SJCRH30 (cell line): ENCODE measurements around the gene DBH. TPM values are rescaled to one million over a fixed set of nuclear protein-coding genes. Genes with fewer than 3 reads are reported as not detected.

Source experiments
- DNase-seq, 2 experiments: peaks; one replicate each; pipeline ENCODE4 v3.0.0-alpha.2; 2015 to 2020
- H3K27ac ChIP-seq: fragments of 250-450 bp; sonication (Bioruptor Pico); 2 replicates; pipeline ENCODE4 v1.5.1; 2020; ENCODE audit warnings: mild to moderate bottlenecking, moderate library complexity
- H3K27me3 ChIP-seq: fragments of 250-450 bp; sonication (Bioruptor Pico); 2 replicates; pipeline ENCODE4 v1.5.1; 2020; ENCODE audit warnings: mild to moderate bottlenecking, moderate library complexity
- H3K36me3 ChIP-seq: fragments of 250-450 bp; sonication (Bioruptor Pico); 2 replicates; pipeline ENCODE4 v1.5.1; 2020; ENCODE audit warnings: mild to moderate bottlenecking, moderate library complexity
- H3K4me1 ChIP-seq: fragments of 250-450 bp; sonication (Bioruptor Pico); 2 replicates; pipeline ENCODE4 v1.5.1; 2020; ENCODE audit warnings: mild to moderate bottlenecking, moderate library complexity
- H3K4me3 ChIP-seq: fragments of 250-450 bp; sonication (Bioruptor Pico); 2 replicates; pipeline ENCODE4 v1.5.1; 2020; ENCODE audit warnings: mild to moderate bottlenecking, moderate library complexity
- H3K9me3 ChIP-seq: fragments of 250-450 bp; sonication (Bioruptor Pico); replicated peaks from 2 replicates; pipeline ENCODE4 v1.5.1; 2020; ENCODE audit warnings: mild to moderate bottlenecking, moderate library complexity
- total RNA-seq: library from RNA; depleted of rRNA; stranded (reverse); fragments of >200 nt; shearing (Covaris generic); gene quantifications from 2 replicates; pipeline ENCODE4 v1.2.3, GENCODE V29; 2014

DBH gene
- total RNA-seq, 1 experiment from 2014 or later: 2.5 TPM

DNA sequence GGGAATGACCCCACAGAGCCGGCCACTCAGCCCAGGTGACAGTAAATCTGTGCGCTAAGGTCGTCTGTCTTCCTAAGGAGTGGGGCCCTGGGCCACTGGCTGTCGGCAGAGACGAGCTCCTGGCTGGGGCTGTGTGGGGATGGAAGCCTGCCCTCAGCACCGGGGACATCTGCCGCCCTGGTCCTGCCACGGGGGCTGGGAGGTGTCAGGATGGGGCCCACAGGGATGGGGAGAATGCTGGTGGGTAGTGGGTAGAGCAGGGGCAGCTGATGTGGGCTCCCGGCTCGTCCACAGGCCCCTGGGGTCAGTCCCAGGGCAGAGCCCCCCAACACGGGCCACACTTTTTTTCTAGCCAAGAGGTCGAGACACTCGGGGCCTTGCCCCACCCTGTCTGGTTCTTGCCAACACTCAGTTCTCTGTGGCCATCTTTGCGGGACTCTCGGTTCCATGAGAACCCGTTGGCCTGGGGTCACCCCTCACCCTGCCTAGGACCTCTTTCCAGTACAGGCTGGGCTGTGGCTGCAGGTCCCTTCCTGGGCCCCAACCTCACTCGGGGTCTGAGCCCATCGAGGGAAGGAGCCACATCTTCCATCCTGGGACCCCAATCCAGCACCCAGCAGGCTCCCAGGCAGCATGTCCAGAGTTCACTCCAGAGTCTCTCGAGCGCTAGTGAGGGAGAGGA lies 45.0 kb downstream of the DBH start:
- Histone ChIP-seq H3K27ac (no peak overlapping the region), H3K9me3 (no peaks in the 10 kb centered on the region), H3K4me3 (no peak overlapping the region), H3K4me1 (peaks cover 14% of the 10 kb centered on the region), H3K27me3 (no peaks in the 10 kb centered on the region), H3K36me3 (no peaks in the 10 kb centered on the region)
- DNase-seq: no peak

DNA sequence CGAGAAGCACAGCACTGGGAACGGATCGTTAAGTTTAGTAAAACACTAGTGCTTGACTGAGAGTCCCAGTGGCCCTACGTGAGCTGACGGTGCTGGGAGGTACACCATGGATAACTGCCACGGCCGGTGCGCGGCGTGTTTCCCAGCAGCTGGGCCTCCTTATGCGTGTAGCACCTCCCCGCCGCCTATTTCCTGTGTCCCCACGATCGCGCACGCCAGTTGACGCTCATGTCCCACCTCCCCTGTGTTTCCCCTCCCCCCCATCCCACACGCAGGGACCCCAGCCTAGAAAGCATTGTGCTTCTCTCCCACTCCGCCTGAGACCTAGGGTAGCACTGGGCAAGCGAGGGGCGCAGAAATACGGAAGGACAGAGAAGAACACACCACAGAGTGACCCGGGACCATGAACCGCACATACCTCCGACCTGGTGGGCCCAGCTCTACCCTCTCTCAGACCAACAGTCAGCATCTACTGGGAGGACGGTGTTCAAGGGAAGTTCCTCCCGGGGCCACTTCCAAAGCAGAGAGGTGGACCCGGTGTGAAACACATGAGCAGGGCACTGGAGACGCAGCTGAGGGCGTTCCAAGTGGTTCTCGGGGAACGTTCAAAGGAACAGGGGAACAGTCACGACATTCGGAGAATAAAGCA lies 45.6 kb downstream of the DBH start:
- Histone ChIP-seq H3K36me3 (no peaks in the 10 kb centered on the region), H3K4me3 (no peak overlapping the region), H3K9me3 (no peaks in the 10 kb centered on the region), H3K27me3 (no peaks in the 10 kb centered on the region), H3K4me1 (peaks cover 14% of the 10 kb centered on the region), H3K27ac (no peak overlapping the region)
- no peak for DNase-seq

DNA sequence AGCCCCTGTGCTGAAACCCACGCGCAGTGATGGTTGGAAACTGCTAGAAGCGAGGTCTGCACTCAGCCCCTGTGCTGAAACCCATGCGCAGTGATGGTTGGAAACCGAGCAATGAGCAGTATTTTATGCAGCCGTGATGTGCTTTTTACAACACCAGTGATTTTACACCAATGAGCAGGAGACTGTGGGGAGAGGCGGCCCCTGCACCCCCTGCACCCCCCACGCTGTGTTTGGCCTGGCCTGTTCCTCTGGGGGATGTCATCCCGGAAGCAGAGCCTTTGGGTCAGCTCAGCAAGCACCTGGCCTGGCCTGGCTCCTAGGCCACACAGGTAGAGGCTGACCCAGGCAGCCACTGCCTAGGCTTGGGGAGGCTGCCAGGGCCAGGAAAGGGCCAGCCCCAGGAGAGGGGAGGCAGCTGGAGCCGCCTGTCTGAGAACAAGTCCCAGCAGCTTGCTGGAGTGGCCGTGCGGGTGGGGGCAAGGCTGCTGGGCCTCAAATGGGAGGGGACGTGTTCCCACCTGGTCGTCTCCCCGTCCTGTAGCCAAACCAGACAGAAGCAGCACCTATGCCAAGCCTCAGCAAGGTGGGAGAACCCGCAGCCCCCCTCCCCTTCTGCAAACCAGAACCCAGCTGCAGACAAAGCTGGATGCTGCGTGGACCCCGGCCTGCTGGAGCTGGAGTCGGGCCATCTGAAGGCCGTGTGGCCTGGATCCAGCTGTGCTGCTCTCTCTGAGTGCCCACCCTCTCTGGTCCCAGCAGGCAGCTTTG lies 46.8 kb downstream of the DBH start:
- no peak overlapping the region for H3K4me3 ChIP-seq
- no peaks in the 10 kb centered on the region for H3K36me3 ChIP-seq
- H3K27ac ChIP-seq: peak overlapping the region; percentile 25; the same call in 1 of the 2 replicates
- H3K4me1 ChIP-seq: peaks cover 14% of the 10 kb centered on the region
- no peaks in the 10 kb centered on the region for H3K9me3 ChIP-seq
- peak; percentile 63 for DNase-seq
- H3K27me3 ChIP-seq: no peaks in the 10 kb centered on the region

DNA sequence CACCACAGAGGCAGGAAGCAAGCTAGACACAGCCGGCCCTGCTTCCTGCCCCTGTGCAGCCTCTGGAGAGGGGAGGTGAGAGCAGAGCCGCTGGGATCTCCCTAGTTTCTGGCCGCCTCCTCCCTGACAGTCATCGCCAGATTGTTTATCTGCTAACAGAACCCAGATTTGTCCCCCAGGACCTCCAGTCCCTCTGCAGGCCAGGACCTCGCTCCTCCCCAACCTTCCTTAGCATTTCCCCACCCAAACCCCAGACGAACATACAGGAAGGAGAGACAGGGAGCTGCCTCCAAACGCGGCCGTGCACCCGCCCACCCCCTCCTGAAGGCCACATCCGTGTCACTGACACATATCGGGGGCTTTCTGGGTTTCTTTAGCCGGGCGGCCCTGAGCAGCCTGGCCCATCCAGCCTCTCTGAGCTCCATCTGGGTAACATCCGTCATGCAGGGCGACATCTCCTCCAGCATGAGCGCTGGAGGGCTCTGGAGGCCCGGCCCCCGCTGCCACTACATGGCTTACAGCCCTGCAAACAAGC lies 47.5 kb downstream of the DBH start:
- H3K4me1 ChIP-seq: peaks cover 14% of the 10 kb centered on the region
- no peaks in the 10 kb centered on the region for H3K36me3 ChIP-seq
- no peak overlapping the region for H3K4me3 ChIP-seq
- H3K27me3 ChIP-seq: no peaks in the 10 kb centered on the region
- H3K9me3 ChIP-seq: no peaks in the 10 kb centered on the region
- H3K27ac ChIP-seq: peak overlapping the region; percentile 25; the same call in 1 of the 2 replicates
- peak in 1 of 2 experiments; percentile 34 for DNase-seq

DNA sequence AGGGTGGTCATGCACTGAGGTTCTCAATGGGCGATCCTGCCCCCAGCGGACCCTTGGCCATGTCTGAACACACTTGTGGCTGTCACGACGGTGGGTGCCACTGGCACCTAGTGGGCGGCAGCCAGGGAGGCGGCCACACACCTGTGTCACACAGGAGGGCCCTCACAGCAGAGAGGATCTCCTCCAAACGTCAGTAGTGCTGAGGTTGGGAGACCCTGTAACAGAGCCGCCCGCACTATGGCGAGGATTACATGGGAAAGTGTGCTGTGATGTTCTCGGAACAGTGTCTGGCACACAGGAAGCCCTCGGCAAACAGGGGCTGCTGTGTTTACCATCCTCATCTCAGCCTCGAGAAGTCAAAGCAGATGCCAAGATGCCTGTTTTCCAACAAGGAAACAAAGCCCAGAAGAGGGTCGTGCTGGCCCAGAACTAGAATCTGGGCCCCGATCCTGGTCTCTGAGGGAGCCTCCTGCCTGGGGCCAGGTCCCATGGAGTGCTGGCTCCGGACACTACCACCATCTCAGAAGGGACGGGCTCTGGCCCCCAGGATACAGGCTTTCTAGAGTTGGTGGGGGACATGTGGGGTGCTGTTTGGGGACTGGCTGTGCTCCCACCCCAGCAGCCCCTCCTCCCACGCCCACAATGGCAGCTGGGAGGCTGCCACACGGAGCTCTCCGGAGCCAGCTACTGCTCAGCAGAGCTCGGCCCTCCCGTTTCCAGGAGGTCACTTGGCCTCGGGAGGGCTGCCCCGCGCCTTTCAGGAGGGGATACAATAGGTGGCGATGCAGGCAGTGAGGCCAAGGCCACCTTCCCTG lies 48.2 kb downstream of the DBH start:
- H3K27ac ChIP-seq: no peak overlapping the region
- DNase-seq: no peak
- H3K4me1 ChIP-seq: peaks cover 15% of the 10 kb centered on the region
- no peaks in the 10 kb centered on the region for H3K36me3 ChIP-seq
- no peaks in the 10 kb centered on the region for H3K27me3 ChIP-seq
- no peak overlapping the region for H3K4me3 ChIP-seq
- no peaks in the 10 kb centered on the region for H3K9me3 ChIP-seq

DNA sequence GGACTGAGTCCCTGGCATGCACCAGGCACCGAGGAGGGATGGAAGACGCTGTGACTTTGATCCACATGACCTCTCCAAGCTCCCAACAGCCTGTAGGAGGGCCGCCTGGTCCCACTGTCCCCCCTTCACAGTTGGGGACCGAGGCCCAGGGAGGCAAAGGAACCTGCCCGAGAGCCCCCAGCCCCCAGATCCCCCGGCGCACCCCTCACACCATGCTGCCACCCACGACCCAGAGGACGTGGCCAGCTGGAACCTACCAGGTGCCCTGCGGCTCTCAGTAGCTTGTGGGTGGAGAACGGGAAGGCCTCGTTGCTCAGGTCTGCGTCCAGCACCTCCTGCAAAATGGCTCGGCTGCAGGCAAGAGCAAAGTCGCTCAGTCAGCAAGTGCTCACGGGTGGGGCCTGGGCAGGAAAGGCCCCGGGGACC lies 48.8 kb downstream of the DBH start:
- Histone ChIP-seq H3K27ac (no peak overlapping the region), H3K4me3 (no peak overlapping the region), H3K36me3 (no peaks in the 10 kb centered on the region), H3K27me3 (no peaks in the 10 kb centered on the region), H3K4me1 (peaks cover 22% of the 10 kb centered on the region), H3K9me3 (no peaks in the 10 kb centered on the region)
- no peak for DNase-seq

DNA sequence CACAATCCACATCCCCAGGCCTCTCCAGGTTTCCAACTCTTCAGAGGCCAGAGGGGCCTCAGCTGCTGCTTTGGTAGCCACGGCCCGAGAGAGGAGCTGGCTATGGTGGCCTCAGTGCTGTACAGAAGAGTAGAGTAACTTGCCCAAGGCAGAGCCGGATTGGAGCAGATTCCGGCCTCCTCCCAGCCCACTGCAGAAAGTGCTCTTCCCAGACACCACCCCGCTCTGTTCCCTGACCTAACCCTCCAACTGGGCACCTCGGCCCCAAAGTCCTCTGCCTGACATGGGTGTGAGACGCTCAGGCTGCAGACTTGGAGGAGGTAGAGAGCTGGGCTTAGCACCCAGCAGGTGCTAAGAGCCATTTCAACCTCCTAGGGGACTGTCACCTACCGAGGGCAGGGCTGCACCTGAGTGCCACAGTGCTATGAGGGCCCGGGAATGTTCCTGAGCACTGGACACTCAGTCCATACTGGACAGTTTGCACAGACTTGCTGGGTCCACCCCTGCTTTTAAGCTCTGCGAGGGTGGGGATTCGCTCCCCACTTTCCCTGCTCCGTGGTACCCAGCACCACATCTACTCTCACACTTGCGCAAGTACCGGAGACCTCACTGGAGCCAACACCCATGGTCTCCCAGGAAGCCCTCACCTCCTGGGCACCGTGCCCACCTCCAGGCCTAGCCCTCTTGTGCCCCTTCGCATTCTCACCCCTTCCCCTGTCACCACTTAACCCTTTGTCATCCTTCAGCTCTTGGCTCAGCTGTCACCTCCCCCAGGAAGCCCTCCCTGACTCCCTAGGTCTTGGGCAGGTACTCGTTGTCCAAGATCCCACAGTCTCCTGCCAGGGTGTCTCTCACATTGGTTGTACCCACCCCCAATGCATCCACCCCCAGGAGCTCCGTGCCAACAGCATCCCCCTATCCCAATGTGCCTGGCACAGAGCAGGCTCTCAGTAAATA lies 49.8 kb downstream of the DBH start:
- H3K36me3 ChIP-seq: no peaks in the 10 kb centered on the region
- peaks cover 30% of the 10 kb centered on the region for H3K4me1 ChIP-seq
- no peak for DNase-seq
- no peak overlapping the region for H3K4me3 ChIP-seq
- no peaks in the 10 kb centered on the region for H3K27me3 ChIP-seq
- H3K27ac ChIP-seq: no peak overlapping the region
- no peaks in the 10 kb centered on the region for H3K9me3 ChIP-seq

DNA sequence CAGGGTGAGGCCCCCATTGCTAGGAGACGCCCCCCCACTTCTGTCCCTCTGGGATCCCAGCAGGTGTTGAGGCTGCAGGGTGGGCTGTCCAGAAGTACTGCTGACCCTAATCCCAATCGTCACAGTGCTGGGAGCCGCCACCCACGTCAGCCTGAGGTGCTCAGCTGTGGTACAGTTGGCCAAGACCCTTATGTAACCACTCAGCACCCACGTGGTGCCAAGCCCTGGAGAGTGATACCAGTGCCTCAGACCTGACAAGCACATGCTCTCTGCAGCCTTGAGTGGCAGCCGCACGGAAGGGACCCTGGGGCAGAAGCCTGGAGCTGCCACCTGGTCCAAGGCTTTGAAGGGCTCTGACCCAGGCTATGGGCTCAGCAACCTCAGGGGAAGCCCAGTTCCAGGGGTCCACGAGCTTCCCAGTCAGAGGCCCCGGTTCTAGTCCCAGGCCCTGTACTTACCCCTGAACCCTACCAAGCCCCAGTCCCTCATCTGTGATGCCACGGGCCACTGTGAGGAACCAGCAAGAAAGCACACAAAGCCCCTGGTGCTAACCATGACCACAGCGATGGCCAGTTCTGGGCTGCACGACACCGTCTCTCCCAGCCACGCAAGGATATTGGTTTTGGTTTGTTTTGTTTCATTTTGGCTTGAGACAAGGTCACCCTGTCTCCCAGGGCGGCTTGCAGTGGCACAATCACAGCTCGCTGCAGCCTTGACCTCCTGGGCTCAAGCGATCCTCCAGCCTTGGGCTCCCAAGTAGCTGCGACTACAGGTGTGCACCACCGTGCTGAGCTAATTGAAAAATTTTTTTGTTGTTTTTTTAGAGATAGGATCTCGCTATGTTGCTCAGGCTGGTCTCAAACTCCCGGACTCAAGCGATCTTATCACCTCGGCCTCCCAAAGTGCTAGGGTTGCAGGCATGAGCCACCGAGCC lies 50.7 kb downstream of the DBH start:
- DNase-seq: peak; percentile 48 to 49
- H3K9me3 ChIP-seq: no peaks in the 10 kb centered on the region
- H3K4me1 ChIP-seq: peaks cover 40% of the 10 kb centered on the region
- no peak overlapping the region for H3K27ac ChIP-seq
- no peak overlapping the region for H3K4me3 ChIP-seq
- H3K36me3 ChIP-seq: no peaks in the 10 kb centered on the region
- no peaks in the 10 kb centered on the region for H3K27me3 ChIP-seq

DNA sequence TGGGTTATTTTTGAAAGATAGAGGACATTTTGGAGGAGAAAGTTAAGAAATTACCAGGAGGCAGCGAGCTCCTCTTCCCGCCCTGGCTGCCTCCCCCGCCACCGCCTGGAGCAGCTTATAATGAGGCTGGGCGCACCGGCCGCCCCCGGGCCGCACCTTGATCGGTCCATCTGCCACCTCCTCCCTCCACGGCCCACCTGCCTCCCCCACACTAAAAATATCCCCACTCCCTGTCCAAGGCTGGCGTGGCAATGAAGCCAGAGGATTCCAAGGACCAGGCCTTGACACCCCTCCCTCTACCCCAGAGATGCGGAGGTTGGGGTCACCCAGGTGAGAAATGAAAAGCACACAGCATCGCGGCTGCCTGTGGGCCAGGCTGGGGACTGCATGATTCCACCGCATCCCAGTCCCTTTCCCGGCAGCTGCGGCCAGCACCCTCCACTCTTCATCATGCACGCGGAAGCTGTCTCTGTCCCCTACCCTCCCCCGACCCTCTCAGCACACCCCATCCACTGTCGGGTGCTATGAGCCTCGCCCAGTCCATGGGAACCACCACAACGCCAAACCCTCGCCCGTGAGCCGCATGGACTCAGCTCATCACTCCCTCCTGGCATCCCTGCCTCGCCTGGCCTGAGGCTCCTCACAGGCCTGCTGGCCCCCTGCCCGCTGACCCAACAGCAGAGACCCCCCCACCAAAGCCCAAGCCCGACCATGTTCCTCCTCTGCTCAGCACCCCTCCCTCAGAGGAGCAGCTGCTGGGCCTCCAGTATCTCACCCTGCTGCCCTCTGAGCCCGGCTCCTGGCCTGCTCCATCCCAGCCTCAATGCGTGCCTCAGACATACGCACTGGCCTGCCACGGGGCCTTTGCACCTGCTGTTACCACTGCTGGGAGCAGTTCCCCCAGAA lies 51.9 kb downstream of the DBH start:
- Histone ChIP-seq H3K4me3 (no peak overlapping the region), H3K9me3 (no peaks in the 10 kb centered on the region), H3K4me1 (peaks cover 38% of the 10 kb centered on the region), H3K27ac (no peak overlapping the region), H3K27me3 (no peaks in the 10 kb centered on the region), H3K36me3 (peaks cover under 1% of the 10 kb centered on the region; the same call in 1 of the 2 replicates)
- DNase-seq: no peak

DNA sequence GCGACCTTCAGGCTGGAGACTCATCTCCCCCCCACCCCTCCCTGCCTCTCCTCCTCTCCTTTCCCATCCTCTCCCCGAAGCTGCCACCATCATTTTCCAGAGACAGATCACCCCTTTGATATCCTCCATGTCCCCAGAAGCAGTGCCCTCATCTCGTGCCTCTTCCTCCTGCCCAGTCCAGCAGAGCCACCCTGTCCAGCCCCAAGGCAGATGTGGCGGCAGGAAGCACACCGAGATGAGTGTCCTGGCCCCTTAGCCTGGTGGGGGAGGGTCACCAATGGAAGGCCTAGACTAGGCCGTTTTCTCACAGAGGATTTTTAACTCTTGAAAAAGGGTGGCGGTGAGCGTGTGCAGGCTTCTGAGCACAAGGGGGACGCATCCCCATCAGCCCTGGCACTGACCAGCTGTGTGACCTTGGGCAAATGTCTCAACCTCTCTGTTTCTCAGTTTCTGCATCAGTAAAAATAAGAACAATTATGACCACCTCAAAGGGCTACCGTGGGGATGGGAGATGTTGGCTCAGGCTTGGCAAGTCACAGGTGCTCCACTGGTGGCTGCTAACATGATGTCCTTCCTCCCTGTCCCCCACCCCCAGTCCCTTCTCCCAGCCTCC lies 53.1 kb downstream of the DBH start:
- H3K36me3 ChIP-seq: peaks cover 3% of the 10 kb centered on the region; the same call in 1 of the 2 replicates
- no peak overlapping the region for H3K27ac ChIP-seq
- H3K27me3 ChIP-seq: no peaks in the 10 kb centered on the region
- no peaks in the 10 kb centered on the region for H3K9me3 ChIP-seq
- H3K4me1 ChIP-seq: peaks cover 36% of the 10 kb centered on the region
- DNase-seq: no peak
- H3K4me3 ChIP-seq: no peak overlapping the region

DNA sequence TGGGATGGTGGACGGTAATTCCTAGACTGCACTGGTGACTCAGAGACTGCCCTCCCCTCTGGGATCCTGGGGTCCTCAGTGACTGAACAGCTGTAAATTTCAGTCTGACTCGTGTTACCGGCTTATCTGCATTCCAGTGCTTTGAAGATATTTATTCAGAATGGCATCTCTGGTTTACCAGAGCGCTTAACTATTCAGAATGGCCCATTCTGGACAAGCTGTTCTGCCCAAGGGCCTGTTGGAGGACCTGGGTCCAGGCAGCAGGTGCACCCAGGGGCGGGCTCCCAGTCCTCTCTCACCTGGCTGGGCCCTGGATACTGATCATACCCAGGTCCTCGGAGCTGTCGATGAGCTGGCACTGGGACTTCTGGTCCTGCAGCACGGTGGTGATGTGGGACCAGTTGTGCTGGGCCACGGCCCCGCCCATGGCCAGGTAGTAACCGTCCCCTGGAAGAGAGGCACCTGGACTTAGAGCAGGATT lies 54.0 kb downstream of the DBH start:
- no peaks in the 10 kb centered on the region for H3K27me3 ChIP-seq
- peaks cover 3% of the 10 kb centered on the region; the same call in 1 of the 2 replicates for H3K36me3 ChIP-seq
- peaks cover 39% of the 10 kb centered on the region for H3K4me1 ChIP-seq
- no peaks in the 10 kb centered on the region for H3K9me3 ChIP-seq
- DNase-seq: peak; percentile 67 to 74
- H3K4me3 ChIP-seq: no peak overlapping the region
- H3K27ac ChIP-seq: no peak overlapping the region
